Measurements from ENCODE around the gene URAD.

- TF ChIP-seq POLR2AphosphoS5 (IDR thresholded peaks at IDR 0.05) (no peak), CTCF (IDR thresholded peaks at IDR 0.05) (no peak), EP300 (IDR thresholded peaks at IDR 0.05; ENCODE audit: low read depth) (no peak)
Observed at GRCh38 chr13:28012896-28013295, 24.4 kb upstream of the URAD start.

Data from transverse colon (tissue), 4 donors.